Measurements from ENCODE around the gene ATN1. TPM values are rescaled to one million over a fixed set of nuclear protein-coding genes. Genes with fewer than 3 reads are reported as not detected.

ATN1 gene
- total RNA-seq, 2 donors from 2014 or later, result 36.1 to 86.7 TPM

DNA sequence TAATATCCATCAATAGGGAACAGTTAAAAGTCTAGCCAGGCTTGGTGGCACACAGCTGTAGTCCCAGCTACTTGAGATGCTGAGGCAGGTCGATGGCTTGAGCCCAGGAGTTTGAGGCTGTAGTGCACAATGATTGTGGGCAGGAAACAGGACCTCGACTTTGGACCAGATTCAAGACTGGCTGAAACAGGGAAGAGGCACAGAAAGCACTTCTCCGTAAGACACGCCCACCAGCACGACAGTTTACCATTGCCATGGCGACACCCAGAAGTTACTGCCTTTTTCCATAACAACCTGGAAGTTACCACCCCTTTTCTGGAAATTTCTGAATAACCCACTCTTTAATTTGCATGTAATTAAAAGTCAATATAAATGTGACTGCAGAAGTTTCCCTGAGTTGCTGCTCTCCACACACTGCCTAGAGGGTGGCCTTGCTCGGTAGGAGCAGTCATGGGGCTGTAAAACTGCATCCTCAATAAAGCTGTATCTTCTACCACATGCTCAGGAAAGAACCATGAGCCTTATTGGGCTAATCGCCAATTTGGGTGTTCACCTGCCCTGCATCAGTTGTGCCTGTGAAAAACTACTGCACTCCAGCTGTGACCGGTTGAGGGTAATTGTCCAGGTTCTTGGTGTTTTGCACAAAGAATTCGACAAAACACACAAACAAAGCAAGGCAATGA is 27.8 kb upstream of the ATN1 start:
- no peaks in the 10 kb centered on the region for H3K9me3 ChIP-seq
- ATAC-seq (peak; percentile 52), DNase-seq (peak; percentile 76 to 90 (median 82))
- peak overlapping the region; percentile 52 to 78 (median 58) for H3K27ac ChIP-seq
- intact Hi-C loops (cut with DNase I), result no loop called here
- TF ChIP-seq, protein P1, sequence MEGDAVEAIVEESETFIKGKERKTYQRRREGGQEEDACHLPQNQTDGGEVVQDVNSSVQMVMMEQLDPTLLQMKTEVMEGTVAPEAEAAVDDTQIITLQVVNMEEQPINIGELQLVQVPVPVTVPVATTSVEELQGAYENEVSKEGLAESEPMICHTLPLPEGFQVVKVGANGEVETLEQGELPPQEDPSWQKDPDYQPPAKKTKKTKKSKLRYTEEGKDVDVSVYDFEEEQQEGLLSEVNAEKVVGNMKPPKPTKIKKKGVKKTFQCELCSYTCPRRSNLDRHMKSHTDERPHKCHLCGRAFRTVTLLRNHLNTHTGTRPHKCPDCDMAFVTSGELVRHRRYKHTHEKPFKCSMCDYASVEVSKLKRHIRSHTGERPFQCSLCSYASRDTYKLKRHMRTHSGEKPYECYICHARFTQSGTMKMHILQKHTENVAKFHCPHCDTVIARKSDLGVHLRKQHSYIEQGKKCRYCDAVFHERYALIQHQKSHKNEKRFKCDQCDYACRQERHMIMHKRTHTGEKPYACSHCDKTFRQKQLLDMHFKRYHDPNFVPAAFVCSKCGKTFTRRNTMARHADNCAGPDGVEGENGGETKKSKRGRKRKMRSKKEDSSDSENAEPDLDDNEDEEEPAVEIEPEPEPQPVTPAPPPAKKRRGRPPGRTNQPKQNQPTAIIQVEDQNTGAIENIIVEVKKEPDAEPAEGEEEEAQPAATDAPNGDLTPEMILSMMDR (IDR thresholded peaks at IDR 0.05), result no peak
- TF ChIP-seq POLR2A (IDR thresholded peaks at IDR 0.05), result peak in 2 of 3 donors; percentile 41 to 46
- H3K27me3 ChIP-seq, result no peaks in the 10 kb centered on the region
- H3K4me3 ChIP-seq, result no peak overlapping the region
- no peaks in the 10 kb centered on the region for H3K36me3 ChIP-seq (replicated peaks in 1 of 2; ENCODE audit: insufficient read depth in 1 of 2, low read depth in 2 of 2)
- 23 to 26% methylated on average over 10 of the region's 10 CpGs for WGBS, 2 donors
- H3K4me1 ChIP-seq, result peaks cover 23% of the 10 kb centered on the region

- WGBS, 2 donors, result 64 to 67% methylated on average over 4 of the region's 4 CpGs
- peaks cover 28% of the 10 kb centered on the region for H3K4me1 ChIP-seq
- intact Hi-C loops (cut with DNase I), result no loop called here
- H3K36me3 ChIP-seq (replicated peaks in 1 of 2; ENCODE audit: insufficient read depth in 1 of 2, low read depth in 2 of 2), result no peaks in the 10 kb centered on the region
- H3K9me3 ChIP-seq, result no peaks in the 10 kb centered on the region
- no peak for ATAC-seq
- no peaks in the 10 kb centered on the region for H3K27me3 ChIP-seq
- DNase-seq, result no peak
- no peak for TF ChIP-seq POLR2A (IDR thresholded peaks at IDR 0.05)
- TF ChIP-seq, protein P1 (IDR thresholded peaks at IDR 0.05), result no peak
- H3K27ac ChIP-seq, result no peak overlapping the region
- H3K4me3 ChIP-seq, result no peak overlapping the region
These were observed 25.3 kb upstream of the ATN1 start for GRCh38 chr12:6902448-6902847.

- intact Hi-C loops (cut with DNase I), result no loop called here
- H3K27me3 ChIP-seq, result no peaks in the 10 kb centered on the region
- no peak for DNase-seq
- H3K4me3 ChIP-seq, result no peak overlapping the region
- no peaks in the 10 kb centered on the region for H3K36me3 ChIP-seq (replicated peaks in 1 of 2; ENCODE audit: insufficient read depth in 1 of 2, low read depth in 2 of 2)
- WGBS, 2 donors, result 67 to 81% methylated on average over 1 of the region's 1 CpG
- no peak for TF ChIP-seq POLR2A (IDR thresholded peaks at IDR 0.05)
- TF ChIP-seq, protein P1 (IDR thresholded peaks at IDR 0.05), result no peak
- no peak overlapping the region for H3K27ac ChIP-seq
- H3K4me1 ChIP-seq, result peaks cover 28% of the 10 kb centered on the region
- no peaks in the 10 kb centered on the region for H3K9me3 ChIP-seq
- no peak for ATAC-seq
These were observed 24.0 kb upstream of the ATN1 start for GRCh38 chr12:6903722-6904121.

DNA sequence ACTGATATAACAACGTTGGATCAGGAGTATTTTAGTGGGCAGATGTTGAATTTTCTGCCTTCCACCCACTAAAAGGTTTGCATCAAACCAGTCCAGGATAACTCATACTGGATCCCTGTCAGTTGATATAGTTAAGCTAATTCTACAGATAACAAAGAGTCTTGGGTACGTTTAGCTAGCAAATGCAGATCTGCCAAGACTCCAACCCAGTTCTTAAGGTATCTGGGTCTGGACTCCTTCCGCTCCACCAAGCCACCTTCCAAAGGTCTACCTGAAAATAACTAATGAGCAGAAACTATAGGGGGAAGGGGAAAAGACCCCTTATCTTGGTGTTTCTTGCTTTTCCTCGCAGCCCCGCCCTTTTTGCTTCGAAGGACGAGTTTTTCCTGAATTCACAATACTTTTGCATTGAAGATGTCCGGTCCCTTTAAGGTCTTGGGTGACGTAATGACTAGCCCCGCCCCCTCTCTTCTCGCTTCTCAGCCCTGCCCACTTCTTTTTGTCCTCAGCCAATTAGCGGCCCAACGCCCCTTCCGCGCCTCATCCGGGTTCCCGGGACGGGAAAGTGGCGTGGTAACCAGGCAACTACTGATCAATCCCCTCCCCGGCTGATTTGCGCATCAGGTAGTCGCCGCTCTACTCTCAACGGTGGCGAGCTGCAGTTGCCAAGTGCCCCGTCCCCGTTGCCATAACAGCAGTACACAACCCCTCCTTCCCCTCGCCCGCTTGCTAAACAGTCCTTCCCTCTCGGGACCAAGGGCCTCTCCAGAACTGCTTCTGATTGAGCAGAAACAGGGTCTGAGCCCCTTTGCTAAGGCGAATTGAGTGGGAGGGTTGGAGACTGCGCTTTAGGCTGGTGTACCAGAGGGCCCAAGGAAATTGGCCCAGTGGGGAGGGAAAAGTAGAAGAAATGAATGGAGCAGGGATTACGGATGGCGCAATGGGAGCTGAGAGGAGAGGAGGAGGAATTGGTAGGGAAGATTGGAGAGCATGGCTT is 23.2 kb upstream of the ATN1 start, which contains the start of gene LRRC23:
Gene LRRC23 (plus strand): TSS at position 543 of the 997 bp plus-strand sequence. CDS start 812 bp downstream, outside the sequence.
- peak; percentile 97 for ATAC-seq
- 4 to 5% methylated on average over 33 to 34 of the region's 34 CpGs for WGBS, 2 donors
- peak; percentile 99 for DNase-seq
- peaks cover 22% of the 10 kb centered on the region for H3K4me1 ChIP-seq
- peak within 1 kb of the TSS; percentile 16 to 35 for H3K4me3 ChIP-seq
- H3K36me3 ChIP-seq (replicated peaks in 1 of 2; ENCODE audit: insufficient read depth in 1 of 2, low read depth in 2 of 2), result no peaks in the 10 kb centered on the region
- H3K27me3 ChIP-seq, result no peaks in the 10 kb centered on the region
- intact Hi-C loops (cut with DNase I), result no loop called here
- H3K9me3 ChIP-seq, result no peaks in the 10 kb centered on the region
- TF ChIP-seq, protein P1 (IDR thresholded peaks at IDR 0.05), result no peak
- peak in 2 of 3 donors; percentile 71 to 74 for TF ChIP-seq POLR2A (IDR thresholded peaks at IDR 0.05)
- H3K27ac ChIP-seq, result peak within 1 kb of the TSS; percentile 47 to 87 (median 64)

All from body of pancreas (tissue), 4 donors.